BLaER1 (cell line): ENCODE measurements around the gene POLD4.
A peak's percentile ranks its signal among the peaks of the same experiment; 100 is the strongest.

Experiments
- H3K27ac ChIP-seq: shearing (Covaris generic); formaldehyde crosslinking; 2 replicates; pipeline ENCODE4 v1.8.1; 2022
- H3K27me3 ChIP-seq: shearing (Covaris generic); formaldehyde crosslinking; 2 replicates; pipeline ENCODE4 v1.8.1; 2022
- H3K36me3 ChIP-seq: shearing (Covaris generic); formaldehyde crosslinking; 2 replicates; pipeline ENCODE4 v1.8.1; 2022
- H3K4me1 ChIP-seq: shearing (Covaris generic); formaldehyde crosslinking; 2 replicates; pipeline ENCODE4 v1.8.1; 2022
- H3K4me2 ChIP-seq: shearing (Covaris generic); formaldehyde crosslinking; 2 replicates; pipeline ENCODE4 v1.8.1; 2022
- H3K4me3 ChIP-seq: shearing (Covaris generic); formaldehyde crosslinking; 2 replicates; pipeline ENCODE4 v1.8.1; 2022
- H3K9ac ChIP-seq: shearing (Covaris generic); formaldehyde crosslinking; 2 replicates; pipeline ENCODE4 v1.8.1; 2022
- H3K9me3 ChIP-seq: shearing (Covaris generic); formaldehyde crosslinking; 2 replicates; pipeline ENCODE4 v1.8.1; 2022
- H4K20me1 ChIP-seq: shearing (Covaris generic); formaldehyde crosslinking; 2 replicates; pipeline ENCODE4 v1.8.1; 2022
- Cebpa-rat ChIP-seq: shearing (Covaris generic); IDR thresholded peaks from 2 replicates; pipeline ENCODE4 v1.8.1; 2022

The POLD4 gene

GRCh38 chr11:67354075-67355022, 1.0 kb upstream of the POLD4 start:
- Histone ChIP-seq H3K9ac (peak overlapping the region; percentile 71), H3K27ac (peak overlapping the region; percentile 95)
- TF ChIP-seq Cebpa-rat: no peak

GRCh38 chr11:67352546-67353316, 615 bp downstream of the POLD4 start:
- H3K4me2 ChIP-seq: peak overlapping the region; percentile 99
- TF ChIP-seq Cebpa-rat: no peak
- peak overlapping the region; percentile 95 for H3K27ac ChIP-seq
- peaks cover 77% of the 10 kb centered on the region for H3K4me1 ChIP-seq
- H3K4me3 ChIP-seq: peak overlapping the region; percentile 75
- H3K9me3 ChIP-seq: no peaks in the 10 kb centered on the region
- H3K27me3 ChIP-seq: no peaks in the 10 kb centered on the region
- H3K9ac ChIP-seq: peak overlapping the region; percentile 87
- no peaks in the 10 kb centered on the region for H3K36me3 ChIP-seq
- H4K20me1 ChIP-seq: no peaks in the 10 kb centered on the region

More at GRCh38 chr11:67354075-67355022, 1.0 kb upstream of the POLD4 start:
- H3K36me3 ChIP-seq: no peaks in the 10 kb centered on the region
- no peaks in the 10 kb centered on the region for H4K20me1 ChIP-seq
- H3K4me3 ChIP-seq: peak overlapping the region; percentile 75
- peak overlapping the region; percentile 99 for H3K4me2 ChIP-seq
- no peaks in the 10 kb centered on the region for H3K27me3 ChIP-seq
- H3K4me1 ChIP-seq: peaks cover 80% of the 10 kb centered on the region
- H3K9me3 ChIP-seq: no peaks in the 10 kb centered on the region

GRCh38 chr11:67351275-67352005, 1.9 kb downstream of the POLD4 start:
- H3K4me1 ChIP-seq: peaks cover 67% of the 10 kb centered on the region
- H3K27ac ChIP-seq: peak overlapping the region; percentile 62

GRCh38 chr11:67349928-67350465, 3.3 kb downstream of the POLD4 start:
- H3K27me3 ChIP-seq: no peaks in the 10 kb centered on the region
- TF ChIP-seq Cebpa-rat: no peak
- no peak overlapping the region for H3K27ac ChIP-seq
- no peaks in the 10 kb centered on the region for H3K9me3 ChIP-seq
- no peaks in the 10 kb centered on the region for H4K20me1 ChIP-seq
- peak overlapping the region; percentile 34; the same call in 1 of the 2 replicates for H3K4me2 ChIP-seq
- peaks cover 67% of the 10 kb centered on the region for H3K4me1 ChIP-seq
- 0 out of 2 replicates have a peak overlapping the region, but pooled peaks have one; percentile 10 for H3K9ac ChIP-seq
- H3K36me3 ChIP-seq: no peaks in the 10 kb centered on the region
- no peak overlapping the region for H3K4me3 ChIP-seq

More at GRCh38 chr11:67351275-67352005, 1.9 kb downstream of the POLD4 start:
- Histone ChIP-seq H3K4me2 (peak overlapping the region; percentile 99), H3K36me3 (no peaks in the 10 kb centered on the region), H3K9me3 (no peaks in the 10 kb centered on the region), H4K20me1 (no peaks in the 10 kb centered on the region), H3K4me3 (0 out of 2 replicates have a peak overlapping the region, but pooled peaks have one; percentile 22), H3K27me3 (no peaks in the 10 kb centered on the region), H3K9ac (peak overlapping the region; percentile 60)
- no peak for TF ChIP-seq Cebpa-rat

- no peak overlapping the region for H3K27ac ChIP-seq
- peaks cover 67% of the 10 kb centered on the region for H3K4me1 ChIP-seq
- no peaks in the 10 kb centered on the region for H3K36me3 ChIP-seq
- H3K4me2 ChIP-seq: no peak overlapping the region; the same call in 1 of the 2 replicates
- H3K9ac ChIP-seq: no peak overlapping the region
- H3K4me3 ChIP-seq: no peak overlapping the region
- H3K9me3 ChIP-seq: no peaks in the 10 kb centered on the region
- no peak for TF ChIP-seq Cebpa-rat
- H4K20me1 ChIP-seq: no peaks in the 10 kb centered on the region
- no peaks in the 10 kb centered on the region for H3K27me3 ChIP-seq
These were observed 3.9 kb downstream of the POLD4 start for GRCh38 chr11:67349457-67349856.

- no peak overlapping the region for H3K9ac ChIP-seq
- H3K27ac ChIP-seq: no peak overlapping the region
These were observed 4.3 kb downstream of the POLD4 start for GRCh38 chr11:67349036-67349435.

GRCh38 chr11:67347964-67348749, 5.2 kb downstream of the POLD4 start:
- Histone ChIP-seq H3K4me1 (peaks cover 67% of the 10 kb centered on the region), H3K9ac (no peak overlapping the region), H4K20me1 (no peaks in the 10 kb centered on the region), H3K4me2 (no peak overlapping the region), H3K27me3 (no peaks in the 10 kb centered on the region), H3K27ac (no peak overlapping the region), H3K4me3 (no peak overlapping the region), H3K9me3 (no peaks in the 10 kb centered on the region), H3K36me3 (no peaks in the 10 kb centered on the region)
- no peak for TF ChIP-seq Cebpa-rat

More at GRCh38 chr11:67349036-67349435, 4.3 kb downstream of the POLD4 start:
- H3K9me3 ChIP-seq: no peaks in the 10 kb centered on the region
- peaks cover 67% of the 10 kb centered on the region for H3K4me1 ChIP-seq
- H3K27me3 ChIP-seq: no peaks in the 10 kb centered on the region
- H3K36me3 ChIP-seq: no peaks in the 10 kb centered on the region
- no peak overlapping the region for H3K4me3 ChIP-seq
- H4K20me1 ChIP-seq: no peaks in the 10 kb centered on the region
- TF ChIP-seq Cebpa-rat: no peak
- no peak overlapping the region for H3K4me2 ChIP-seq

- Histone ChIP-seq H4K20me1 (no peaks in the 10 kb centered on the region), H3K9ac (no peak overlapping the region), H3K27ac (no peak overlapping the region), H3K4me1 (peaks cover 48% of the 10 kb centered on the region), H3K27me3 (no peaks in the 10 kb centered on the region), H3K4me2 (no peak overlapping the region), H3K9me3 (peaks cover 11% of the 10 kb centered on the region), H3K36me3 (no peaks in the 10 kb centered on the region), H3K4me3 (no peak overlapping the region)
- TF ChIP-seq Cebpa-rat: no peak
These were observed 7.2 kb downstream of the POLD4 start for GRCh38 chr11:67345920-67346819.
